NCI-H82 (cell line): ENCODE data around the gene TMCC1.

Source experiments
- DNase-seq: peaks from one replicate; lab custom pipeline; 2025; lab: John Stamatoyannopoulos, UW

TMCC1 gene

DNA sequence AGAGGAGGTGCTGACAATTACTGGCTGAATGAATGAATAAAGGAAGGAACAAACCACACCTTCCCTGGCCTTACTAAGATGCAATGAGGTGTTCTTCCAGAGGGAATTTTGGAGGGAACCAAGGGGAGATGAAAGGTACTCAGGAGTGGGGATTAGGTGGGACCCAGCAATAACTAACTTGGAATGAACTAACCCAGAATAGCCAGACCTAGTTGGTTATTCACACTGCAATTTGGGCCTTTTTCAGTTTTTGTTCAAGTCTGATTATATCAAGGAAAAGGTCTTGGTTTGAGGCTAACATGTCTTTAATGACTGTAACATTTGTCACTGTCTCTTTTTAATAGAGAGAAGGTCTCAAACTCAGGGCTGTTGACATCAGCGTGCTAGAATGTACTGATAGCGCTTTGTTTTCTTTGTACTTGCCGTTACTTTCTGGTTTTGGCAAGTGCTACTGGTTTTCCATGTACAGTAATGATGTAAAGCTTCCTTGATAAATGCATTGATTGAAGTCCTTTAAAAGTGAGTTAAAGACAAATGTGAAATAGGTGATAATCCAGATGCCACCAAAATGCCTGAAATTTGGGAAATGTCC, 283.8 kb downstream of the TMCC1 start:
- DNase-seq = no peak

DNA sequence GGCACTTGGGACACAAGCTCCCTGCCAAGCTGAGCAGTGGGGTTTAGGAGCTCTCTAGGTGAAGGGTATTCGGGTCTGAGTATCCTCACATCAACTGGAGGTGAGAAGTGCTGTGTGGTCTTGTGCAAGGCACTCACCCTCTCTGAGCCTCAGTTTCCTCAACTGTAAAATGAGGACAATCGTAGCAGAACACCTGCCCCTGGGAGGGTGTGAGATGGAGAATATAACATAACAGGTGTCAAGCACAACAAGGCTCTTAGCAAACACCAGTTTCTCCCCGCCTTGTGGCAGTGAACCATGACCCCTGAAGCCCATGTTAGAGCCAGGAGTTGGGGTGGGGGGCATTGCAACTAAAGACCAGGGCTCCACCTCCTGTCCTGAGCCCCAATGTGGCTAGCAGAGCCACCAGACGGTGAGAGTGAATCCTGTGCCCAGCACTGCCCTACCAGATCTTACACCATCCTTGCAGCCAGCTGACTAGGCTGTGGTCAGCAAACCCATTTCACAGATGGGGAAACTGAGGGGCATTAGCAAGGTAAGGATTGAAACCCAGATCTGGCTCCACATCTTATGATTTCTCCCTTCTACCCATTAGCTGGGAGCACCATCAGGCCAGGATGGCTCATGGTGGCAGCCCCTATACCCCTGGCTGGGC, 284.4 kb downstream of the TMCC1 start:
- no peak for DNase-seq

DNA sequence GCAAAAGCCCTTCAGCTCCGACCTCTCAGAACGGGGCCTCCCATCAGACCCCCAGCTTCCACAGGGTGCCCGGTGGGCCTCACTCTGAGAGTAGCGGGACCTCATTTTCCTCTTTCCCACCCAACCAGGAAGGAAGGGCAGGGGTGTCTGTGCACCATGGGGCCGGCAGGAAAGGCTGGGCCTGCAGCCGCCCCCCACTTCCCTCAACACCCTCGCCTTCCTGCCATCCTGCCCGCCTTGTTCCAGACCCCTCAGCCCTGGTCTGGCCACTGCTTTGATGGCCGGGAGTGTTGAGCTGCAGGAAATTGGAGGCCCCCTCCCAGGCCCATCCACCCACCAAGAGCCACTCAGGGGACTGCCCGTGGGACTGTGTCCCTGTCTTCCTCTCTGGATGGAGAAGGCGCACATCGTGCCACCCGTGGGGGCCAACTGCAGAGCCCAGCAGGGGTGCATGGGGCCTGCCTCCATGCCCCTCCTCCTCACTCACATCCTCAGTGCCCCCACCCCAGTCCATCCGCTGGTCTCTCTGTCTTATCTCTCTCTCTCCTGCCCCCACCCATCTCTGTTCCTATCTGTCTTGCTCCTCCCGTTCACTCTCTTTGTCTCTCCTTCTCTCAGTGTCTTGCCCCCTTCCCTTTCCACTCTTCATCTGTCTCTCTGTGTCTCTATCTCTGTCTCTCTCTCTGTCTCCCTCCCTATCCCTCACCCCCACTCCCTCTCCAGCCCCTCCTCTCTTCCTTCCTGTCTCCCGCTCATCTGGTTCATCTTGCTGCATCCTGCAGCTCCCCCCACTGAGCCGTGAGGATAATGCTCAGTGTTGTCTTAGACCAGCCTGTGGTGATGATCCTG, 285.2 kb downstream of the TMCC1 start:
- DNase-seq = peak; percentile 88

DNA sequence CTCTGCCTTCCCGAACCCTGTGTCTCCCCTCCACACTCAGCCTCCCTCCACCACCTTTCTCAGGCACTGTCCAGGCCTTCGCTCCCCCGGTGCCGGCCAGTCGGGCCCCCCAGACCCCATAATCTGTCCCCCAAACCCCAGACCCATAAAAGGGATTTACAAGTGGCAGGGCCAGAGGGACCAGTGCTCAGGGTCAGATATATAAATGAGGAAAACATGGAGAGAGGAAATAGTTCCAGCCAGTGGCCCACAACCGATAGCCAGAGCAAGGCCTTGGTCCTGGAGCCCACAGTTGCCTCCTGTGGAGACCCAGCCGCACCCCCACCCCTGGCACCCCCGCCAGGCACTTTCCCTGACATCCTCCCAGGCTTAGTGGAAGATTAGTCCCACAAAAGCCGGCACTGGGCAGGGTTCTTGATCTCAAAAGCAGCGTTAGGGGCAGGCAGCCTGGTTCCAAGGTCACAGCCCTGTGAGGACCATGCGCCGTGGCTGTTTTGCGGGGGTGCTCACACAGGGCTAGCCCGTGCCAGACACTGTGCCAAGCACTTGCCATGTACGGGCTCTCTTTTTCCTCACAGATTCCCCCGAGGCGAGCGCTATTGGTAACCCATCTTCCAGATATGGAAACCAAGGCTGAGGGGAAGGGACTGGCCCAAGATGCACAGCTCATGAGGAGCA, 286.0 kb downstream of the TMCC1 start:
- peak; percentile 68 for DNase-seq

DNA sequence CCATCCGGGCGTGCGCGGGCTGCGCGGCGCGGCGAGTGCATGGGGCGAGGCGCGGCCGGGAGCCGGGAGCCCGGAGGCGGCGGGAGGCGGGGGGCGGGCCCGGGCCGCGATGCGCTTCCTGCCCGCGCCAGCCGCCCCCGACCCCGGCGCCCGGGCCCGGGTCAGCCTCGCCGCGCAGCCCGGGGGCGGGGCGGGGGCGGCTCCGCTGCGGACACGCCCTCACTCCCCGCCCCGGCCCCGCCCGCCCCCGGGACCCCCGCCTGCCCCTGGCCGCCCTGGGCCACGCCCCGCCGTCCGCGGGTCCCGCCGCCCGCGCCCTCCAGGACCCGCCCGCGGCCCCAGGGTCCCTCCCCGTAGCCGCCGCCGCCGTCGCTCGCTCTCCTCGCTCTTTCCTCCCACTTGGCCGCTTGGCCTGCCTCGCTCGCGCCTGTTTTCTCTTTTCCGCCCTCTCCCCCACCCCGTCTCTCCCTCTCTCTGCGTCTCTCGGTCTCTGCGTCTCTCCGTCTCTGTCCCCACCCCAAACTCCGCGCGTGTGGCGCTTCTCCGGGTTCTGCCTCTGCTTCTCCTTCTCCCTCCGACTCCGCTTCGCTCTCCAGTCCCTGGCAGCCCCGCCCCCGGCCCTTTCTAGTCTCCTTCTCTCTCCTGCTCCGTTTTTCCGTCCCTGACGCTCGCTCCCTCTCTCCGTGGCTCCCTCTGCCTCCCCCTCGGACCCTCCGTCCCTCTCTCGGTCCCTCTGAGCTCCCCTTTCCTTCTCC, 286.7 kb downstream of the TMCC1 start, which contains the start of gene PLXND1:
Gene PLXND1 (minus strand): TSS at position 41 of the 755 bp plus-strand sequence. CDS start 37 bp downstream, at position 4.
- DNase-seq = peak; percentile 93

DNA sequence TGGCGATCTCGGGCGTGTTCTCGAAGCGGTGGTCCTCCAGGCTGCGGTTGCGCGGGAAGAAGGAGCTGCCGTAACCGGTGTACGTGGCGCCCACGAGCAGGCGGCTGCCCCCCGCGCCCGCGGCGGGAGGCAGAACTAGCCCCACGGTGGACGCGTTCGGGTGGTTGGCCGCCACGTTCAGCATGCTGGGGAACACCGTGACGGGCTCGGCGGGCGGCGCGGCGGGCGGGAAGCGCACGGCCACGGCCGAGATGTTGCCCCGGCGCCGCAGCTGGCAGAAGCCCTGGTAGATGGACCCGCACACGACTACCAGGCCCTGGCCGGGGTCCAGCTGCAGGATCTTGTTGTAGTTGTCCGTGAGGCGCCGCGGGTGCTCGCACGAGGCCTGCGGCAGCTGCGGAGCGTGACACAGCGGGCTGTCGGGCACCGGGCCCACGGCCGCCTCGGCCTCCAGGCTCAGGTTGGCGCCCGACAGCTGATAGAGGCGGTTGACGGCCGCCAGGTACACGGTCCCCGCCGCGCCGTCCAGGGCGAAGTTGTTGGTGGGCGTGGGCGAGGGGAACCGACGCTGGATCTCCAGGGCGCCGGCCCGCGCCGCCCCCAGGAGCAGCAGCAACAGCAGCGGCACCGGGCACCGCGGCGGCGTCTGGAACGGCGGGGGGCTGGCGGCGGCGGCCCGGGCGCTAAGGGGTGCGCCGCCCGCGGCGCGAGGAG, 287.4 kb downstream of the TMCC1 start:
- peak; percentile 71 for DNase-seq

DNA sequence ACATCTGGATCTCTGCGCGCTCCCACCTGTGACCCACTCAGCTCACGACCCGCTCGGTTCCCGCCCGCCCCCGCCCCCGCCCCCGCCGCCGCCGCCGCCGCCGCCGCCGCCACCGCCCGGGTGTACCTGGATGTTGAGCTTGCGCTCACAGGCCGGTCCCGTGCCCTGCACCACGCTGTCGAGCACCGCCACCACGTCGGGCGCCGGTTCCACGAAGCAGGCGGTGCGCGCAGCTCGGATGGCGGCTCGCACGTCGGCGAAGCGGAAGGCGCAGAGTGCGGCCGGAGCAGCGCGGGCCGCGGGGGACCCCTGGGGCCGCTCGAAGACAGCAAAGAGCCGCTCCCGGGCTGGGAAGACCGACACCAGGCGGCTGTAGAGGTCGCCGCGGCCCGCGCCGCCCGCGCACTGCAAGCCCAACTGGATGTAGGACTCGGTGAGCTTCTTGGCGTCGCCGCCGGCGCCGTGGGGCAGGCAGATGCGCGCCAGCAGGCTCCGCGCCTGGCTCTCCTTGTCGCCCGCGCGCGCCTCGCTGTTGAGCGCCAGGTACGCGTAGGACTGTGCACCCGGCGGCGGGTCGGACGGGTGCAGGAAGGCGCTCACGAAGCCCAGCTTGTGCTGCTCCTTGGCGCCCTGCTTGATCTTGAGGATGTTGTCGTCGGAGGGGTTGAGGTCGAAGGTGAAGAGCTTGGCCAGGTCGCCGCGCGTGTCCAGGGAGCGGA, 288.1 kb downstream of the TMCC1 start:
- DNase-seq = peak; percentile 81

DNA sequence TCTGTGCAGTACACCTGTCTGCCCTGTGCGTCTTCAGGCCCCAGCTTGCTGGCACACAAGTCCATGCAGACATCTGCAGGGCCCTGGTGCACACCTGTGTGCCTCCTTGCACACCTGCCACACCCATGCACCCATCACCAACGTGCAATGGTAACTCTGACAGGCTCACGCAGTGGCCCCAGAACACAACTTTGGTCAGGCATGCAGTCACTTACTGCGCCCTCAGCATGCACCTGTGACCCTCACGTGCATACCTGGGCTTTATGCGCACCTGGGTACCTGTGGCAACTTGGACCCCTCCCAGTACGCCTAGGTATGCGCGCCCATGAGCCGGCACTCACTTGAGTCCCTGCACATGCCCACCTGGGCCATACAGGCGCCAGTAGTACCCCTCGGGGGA, 288.7 kb downstream of the TMCC1 start:
- no peak for DNase-seq

DNA sequence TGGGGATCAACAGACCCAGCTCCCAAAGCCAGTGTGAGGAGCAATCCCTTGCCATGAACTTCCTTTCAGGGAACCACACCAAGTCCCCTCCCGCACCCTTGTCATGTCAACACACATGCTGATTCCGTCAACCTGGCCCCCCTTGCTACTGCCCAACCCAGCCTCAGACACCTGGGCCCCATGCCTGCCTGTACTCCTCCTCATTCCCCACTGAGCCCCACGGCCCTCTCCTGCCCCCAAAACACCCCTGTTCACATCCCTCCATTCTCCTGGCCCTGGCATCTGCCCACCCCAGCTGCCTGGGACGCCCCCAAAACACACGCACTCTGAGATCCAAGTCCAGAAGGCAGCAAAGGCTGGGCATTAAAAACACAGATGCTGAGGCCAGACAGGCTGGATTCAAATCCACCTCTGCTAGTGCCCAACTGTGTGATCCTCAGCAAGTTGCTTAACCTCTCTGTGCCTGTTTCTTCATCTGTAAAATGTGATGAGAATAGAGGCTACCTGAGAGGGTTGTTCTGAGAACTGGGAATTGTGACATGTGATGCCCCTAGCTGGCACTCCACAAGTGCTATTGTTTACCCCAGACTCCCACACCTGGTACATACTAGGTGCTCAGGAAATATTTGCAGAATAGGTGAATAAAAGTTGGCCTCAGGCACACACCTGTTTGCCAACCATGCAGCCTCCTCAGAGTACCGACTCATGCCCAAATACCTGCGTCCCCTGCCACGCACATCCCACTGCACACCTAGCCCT, 289.3 kb downstream of the TMCC1 start:
- no peak for DNase-seq

DNA sequence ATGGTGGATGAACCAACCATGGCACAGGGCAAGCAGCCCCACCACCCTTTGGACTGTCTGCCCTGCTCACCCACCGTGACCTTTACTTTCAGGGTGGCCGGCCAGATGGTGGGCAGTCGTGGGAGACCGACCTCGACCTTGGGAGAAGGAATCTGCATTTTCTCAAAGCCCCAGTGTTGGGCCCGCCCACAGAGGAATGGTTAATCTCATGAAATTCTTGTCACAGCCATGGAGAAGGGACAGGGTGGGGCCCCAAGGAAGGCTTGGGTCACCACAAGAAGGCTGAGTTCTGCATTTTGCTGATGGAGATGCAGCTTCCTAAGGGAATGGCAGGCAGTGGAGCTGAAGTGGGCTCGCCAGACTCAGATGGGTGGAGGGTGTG, 290.0 kb downstream of the TMCC1 start:
- peak; percentile 41 for DNase-seq

DNA sequence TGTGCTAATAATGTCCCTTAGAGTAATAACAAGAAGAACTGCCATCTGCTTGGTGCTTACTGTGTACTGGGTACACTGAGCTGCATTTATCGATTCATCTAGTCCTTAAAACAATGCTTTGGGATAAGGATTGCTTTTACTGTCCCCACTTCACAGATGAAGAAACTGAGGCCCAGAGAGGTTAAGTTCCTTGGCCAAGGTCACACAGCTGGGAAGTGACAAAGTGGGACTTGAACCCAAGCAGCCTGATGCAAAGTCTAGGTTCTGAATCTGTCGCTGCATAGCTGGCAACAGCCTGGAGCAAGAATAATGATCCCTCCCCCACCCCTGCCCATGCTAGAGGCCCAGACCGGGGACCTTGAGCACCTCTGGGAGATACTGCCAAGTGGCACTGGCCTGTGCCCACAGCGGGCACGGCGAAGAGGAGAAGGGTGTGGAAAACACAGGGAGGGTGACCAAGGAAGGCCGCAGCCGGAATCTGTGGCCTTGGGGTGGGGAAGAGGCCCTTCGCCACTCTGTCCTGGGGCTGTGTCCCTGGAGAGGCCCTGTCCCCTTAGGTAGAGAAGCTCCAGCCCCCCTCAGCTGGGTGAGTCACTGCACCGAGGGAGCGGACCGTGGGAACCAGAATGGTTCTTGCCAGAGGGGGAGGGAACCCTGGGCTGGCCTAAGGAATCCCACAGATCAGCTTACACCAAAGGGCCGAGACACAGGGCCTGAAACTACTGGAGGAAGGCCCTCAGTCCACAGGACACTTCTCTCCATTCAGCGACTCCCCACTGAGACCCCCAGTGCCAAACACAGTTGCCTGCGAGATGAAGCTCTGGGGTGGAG, 290.6 kb downstream of the TMCC1 start:
- DNase-seq = peak; percentile 34

DNA sequence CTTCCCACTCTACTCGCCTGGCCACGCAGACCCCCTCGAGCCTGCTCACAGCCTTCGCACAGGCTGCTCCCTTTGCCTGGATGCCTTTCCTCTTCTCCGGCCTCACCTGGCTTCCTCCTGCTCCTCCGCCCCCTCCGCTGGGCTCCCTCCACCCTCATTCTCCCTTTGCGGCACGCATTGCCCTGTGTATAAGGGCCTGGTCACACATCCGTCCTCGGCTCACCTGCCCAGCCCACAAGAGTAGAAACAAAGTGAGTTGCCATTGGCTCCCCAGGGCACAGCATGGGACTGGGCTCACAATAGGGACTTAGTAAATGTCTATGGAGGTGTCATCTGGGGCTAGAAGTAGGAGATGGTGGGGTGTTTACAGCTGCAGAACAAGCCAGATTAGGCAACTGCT, 291.2 kb downstream of the TMCC1 start:
- no peak for DNase-seq

DNA sequence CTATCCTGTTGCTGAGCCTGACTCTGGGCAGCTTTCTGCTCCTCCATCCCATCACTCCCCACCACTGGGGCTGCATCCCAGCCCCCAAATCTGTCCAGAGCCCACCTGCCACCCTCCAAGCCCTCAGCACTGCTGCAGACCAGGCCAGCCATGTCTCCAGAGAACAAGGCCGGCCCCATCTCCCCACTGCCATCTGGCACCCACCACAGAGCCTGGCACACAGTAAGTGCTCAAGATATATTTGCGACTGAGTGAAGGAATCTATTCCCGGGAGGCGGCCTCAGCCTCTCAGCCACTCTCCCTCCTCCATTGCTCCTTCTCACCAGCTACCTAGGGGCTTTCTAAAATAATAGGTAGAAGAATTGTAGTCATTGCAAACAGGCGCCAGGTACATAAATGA, 291.8 kb downstream of the TMCC1 start:
- DNase-seq = no peak

DNA sequence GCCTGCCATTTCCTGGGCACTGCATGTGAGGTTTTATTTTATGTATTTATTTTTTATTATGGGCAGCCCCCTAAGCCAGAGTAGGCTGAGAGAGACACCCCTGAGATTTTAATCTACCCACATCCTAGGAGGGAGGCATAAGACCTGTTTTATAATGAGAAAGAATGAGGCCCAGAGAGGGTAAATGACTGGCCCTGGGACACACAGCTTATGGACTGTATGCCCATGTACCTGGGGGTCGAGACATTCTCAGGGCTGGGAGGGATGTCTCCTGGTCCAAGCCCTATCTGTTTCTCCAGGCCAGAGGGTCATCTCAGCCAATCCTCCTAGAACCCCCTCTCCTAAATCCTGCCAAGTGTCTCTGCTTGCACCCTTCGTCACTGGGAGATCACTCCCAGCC, 293.2 kb downstream of the TMCC1 start:
- DNase-seq = no peak

DNA sequence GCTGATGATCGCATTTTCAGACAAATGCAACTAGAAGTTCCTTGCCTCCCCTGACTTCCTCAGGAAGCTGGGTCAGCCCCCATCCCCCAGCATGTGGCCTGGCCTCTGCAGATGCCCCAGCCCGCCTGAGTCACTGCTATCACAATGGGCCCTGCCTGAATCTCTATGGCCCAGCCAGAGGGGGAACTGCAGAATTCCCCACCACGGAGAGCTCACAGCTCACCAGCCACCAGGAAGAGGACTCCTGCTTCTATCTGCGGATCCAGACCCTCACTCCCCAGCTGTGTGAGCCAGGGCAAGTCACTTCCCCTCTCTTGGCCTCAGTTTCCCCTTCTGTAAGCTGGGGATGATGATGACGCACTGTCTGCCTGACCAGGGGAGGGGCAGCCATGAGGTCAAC, 293.9 kb downstream of the TMCC1 start:
- DNase-seq = no peak

DNA sequence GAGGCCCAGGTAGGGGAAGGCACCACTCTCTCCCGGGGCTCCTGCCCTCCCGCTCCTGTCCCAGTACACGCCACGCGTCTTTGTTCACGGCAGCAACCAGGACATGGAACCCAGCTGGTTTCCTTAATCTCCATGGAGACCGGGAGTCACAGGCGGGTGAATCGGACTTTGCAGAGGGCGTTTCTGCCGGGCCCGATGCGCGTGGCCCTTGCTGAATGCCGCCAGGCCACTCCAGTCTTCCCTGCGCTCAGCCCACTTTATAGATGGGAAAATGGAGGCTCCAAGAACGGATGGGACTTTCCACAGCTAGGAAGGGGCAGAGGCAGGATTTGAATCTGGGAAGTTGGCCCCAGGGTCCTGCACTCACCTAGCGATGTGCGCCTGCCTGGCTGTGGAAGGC, 294.4 kb downstream of the TMCC1 start:
- no peak for DNase-seq

DNA sequence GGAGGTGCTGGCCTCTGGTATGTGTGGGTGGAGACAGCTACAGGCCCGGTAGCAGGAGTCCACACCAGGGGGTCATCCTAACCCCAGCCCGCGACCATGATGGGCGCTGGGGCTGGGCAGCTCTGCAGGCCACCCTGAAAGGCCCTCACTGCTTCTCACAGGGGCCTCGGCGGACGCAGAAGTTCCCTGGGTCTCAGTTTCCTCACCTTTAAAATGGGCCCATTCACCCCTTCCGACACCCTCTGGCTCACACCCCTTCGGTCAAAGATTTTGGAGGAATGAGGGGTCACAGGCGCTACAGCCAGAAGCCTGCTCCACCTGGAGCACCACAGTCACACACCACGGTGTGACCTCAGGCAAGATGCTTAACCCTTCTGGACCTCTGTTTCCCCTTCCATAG, 295.0 kb downstream of the TMCC1 start:
- DNase-seq = no peak

DNA sequence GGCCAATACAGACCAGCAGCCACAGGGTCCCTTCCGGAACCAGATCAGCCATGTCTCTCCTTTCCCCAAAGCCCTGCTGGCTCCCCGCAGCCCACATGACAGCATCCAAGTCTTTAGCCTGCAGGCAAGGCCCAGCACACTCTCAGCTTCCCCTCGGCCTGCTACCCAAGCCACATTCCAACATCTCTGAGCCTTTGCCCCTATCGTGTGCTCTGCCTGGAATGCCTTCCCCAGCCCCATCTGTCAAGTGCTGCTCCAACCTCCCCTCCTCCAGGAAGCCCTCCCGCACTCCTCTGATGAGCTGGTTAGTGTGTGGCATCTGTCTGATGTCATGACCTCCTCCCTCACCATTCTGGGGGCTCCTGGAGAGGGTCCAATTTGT, 295.5 kb downstream of the TMCC1 start:
- peak; percentile 51 for DNase-seq
